ENCODE data around the gene ADAMTS15.

DNA sequence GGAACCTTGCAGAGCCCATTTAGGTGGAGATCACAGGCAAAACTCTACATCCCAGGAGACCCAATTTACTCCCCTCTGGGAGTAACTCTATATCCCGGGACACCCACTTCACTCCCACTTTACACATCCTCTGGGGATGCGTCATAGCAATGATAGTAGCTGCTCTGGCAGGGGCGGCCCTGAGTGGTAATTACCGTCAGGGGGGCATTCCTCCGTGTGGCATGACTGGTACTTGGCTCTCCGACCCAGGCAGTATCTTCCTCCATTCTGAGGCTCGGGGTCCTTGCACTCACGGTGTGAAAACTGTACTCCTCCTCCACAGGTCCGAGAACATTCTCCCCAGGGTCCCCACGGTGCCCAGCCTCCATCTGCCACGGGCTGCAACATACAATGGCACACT is 37.2 kb upstream of the ADAMTS15 start:
- TF ChIP-seq SIN3A (IDR thresholded peaks at IDR 0.05; ENCODE audit: low read depth, low read length) = no peak
- TF ChIP-seq FOXK2 (IDR thresholded peaks at IDR 0.05) = no peak
